Neural cell (in vitro differentiated cells): ENCODE measurements around the gene S100A1. TPM values are rescaled to one million over a fixed set of nuclear protein-coding genes. Genes with fewer than 3 reads are reported as not detected.

Experiments
- H2AFZ ChIP-seq: fragments of 200-600, 300-800 bp; sonication (generic), shearing (Covaris generic); 2 replicates; pipeline ENCODE4 v1.6.0; 2014; ENCODE audit warnings: low read depth, mild to moderate bottlenecking, antibody characterized with exemption, low read length, moderate library complexity
- H3F3A ChIP-seq: fragments of 200-600 bp; shearing (Covaris generic); 2 replicates; pipeline ENCODE4 v1.6.1; 2016; ENCODE audit warnings: mild to moderate bottlenecking, moderate library complexity, mixed read lengths, antibody characterized with exemption, low read length; ENCODE audit not compliant: insufficient read depth, poor library complexity, severe bottlenecking
- H3K27ac ChIP-seq: fragments of 200-600, 300-800 bp; sonication (generic), shearing (Covaris generic); 2 replicates; pipeline ENCODE4 v1.5.1; 2014; ENCODE audit warnings: mild to moderate bottlenecking, low read length, moderate library complexity
- H3K27me3 ChIP-seq: fragments of 300-800, 200-600 bp; sonication (generic), shearing (Covaris generic); 2 replicates; pipeline ENCODE4 v1.6.0; 2014; ENCODE audit warnings: mild to moderate bottlenecking, low read depth, low read length, moderate library complexity; ENCODE audit not compliant: insufficient read depth
- H3K36me3 ChIP-seq: fragments of 300-800, 200-600 bp; sonication (generic), shearing (Covaris generic); 2 replicates; pipeline ENCODE4 v1.5.1; 2014; ENCODE audit warnings: mild to moderate bottlenecking, antibody characterized with exemption, low read length, moderate library complexity; ENCODE audit not compliant: insufficient read depth
- H3K4me2 ChIP-seq: fragments of 300-800, 200-600 bp; sonication (generic), shearing (Covaris generic); 2 replicates; pipeline ENCODE4 v1.6.0; 2014; ENCODE audit warnings: mild to moderate bottlenecking, low read length
- H3K4me3 ChIP-seq: fragments of 300-800, 200-600 bp; sonication (generic), shearing (Covaris generic); 2 replicates; pipeline ENCODE4 v1.5.1; 2014; ENCODE audit warnings: mild to moderate bottlenecking, low read length, moderate library complexity
- H3K79me2 ChIP-seq: fragments of 200-600 bp; shearing (Covaris generic); replicated peaks from 2 replicates; pipeline ENCODE4 v1.6.0; 2014; ENCODE audit warnings: mild to moderate bottlenecking, low read length, moderate library complexity; ENCODE audit not compliant: insufficient read depth
- H3K9ac ChIP-seq: fragments of 300-800, 200-600 bp; sonication (generic), shearing (Covaris generic); 2 replicates; pipeline ENCODE4 v1.6.1; 2016; ENCODE audit warnings: mild to moderate bottlenecking, low read length, mixed read lengths
- H3K9me2 ChIP-seq: fragments of 200-600 bp; shearing (Covaris generic); 2 replicates; pipeline ENCODE4 v1.6.1; 2016; ENCODE audit warnings: mild to moderate bottlenecking, low read length, mixed read lengths; ENCODE audit not compliant: insufficient read depth
- H3K9me3 ChIP-seq: fragments of 200-600, 300-800 bp; sonication (generic), shearing (Covaris generic); 2 replicates; pipeline ENCODE4 v1.6.1; 2016; ENCODE audit warnings: mild to moderate bottlenecking, mixed run types, low read length, moderate library complexity, mixed read lengths
- H4K20me1 ChIP-seq: fragments of 200-600 bp; shearing (Covaris generic); 2 replicates; pipeline ENCODE4 v1.6.1; 2016; ENCODE audit warnings: mild to moderate bottlenecking, mixed run types; ENCODE audit not compliant: insufficient read depth
- CTCF ChIP-seq: fragments of 450-650 bp; IDR thresholded peaks from 2 replicates; pipeline ENCODE4 v1.5.1; 2014; ENCODE audit warnings: antibody characterized with exemption, mild to moderate bottlenecking, moderate library complexity; ENCODE audit not compliant: poor library complexity, severe bottlenecking
- EP300 ChIP-seq: fragments of 450-650 bp; conservative IDR thresholded peaks from 2 replicates; pipeline ENCODE4 v1.6.1; 2014; ENCODE audit warnings: antibody characterized with exemption, mild to moderate bottlenecking, moderate library complexity; ENCODE audit not compliant: poor library complexity, severe bottlenecking
- EZH2 ChIP-seq: fragments of 200-600, 300-800 bp; shearing (Covaris generic), sonication (generic); IDR thresholded peaks from 2 replicates; pipeline ENCODE4 v1.6.1; 2014; ENCODE audit warnings: antibody characterized with exemption, low read length, borderline replicate concordance, mild to moderate bottlenecking; ENCODE audit not compliant: insufficient read depth, poor library complexity, severe bottlenecking
- MXI1 ChIP-seq: fragments of 450-650 bp; conservative IDR thresholded peaks from 2 replicates; pipeline ENCODE4 v1.6.1; 2014; ENCODE audit warnings: antibody characterized with exemption, mild to moderate bottlenecking; ENCODE audit not compliant: poor library complexity, severe bottlenecking
- POLR2AphosphoS5 ChIP-seq: IDR thresholded peaks from 2 replicates; pipeline ENCODE4 v1.6.1; 2012
- RAD21 ChIP-seq: fragments of 450-650 bp; conservative IDR thresholded peaks from 2 replicates; pipeline ENCODE4 v1.6.1; 2014; ENCODE audit warnings: antibody characterized with exemption, mild to moderate bottlenecking, moderate library complexity
- REST ChIP-seq: IDR thresholded peaks from 2 replicates; pipeline ENCODE4 v1.6.1; 2012; ENCODE audit warnings: borderline replicate concordance
- SMC3 ChIP-seq: fragments of 450-650 bp; conservative IDR thresholded peaks from 2 replicates; pipeline ENCODE4 v1.6.1; 2014; ENCODE audit warnings: antibody characterized with exemption, mild to moderate bottlenecking, moderate library complexity; ENCODE audit not compliant: poor library complexity
- TAF1 ChIP-seq: IDR thresholded peaks from 2 replicates; pipeline ENCODE4 v1.6.1; 2012; ENCODE audit warnings: low read depth
- polyA plus RNA-seq: library from polyadenylated mRNA; depleted of rRNA; stranded (reverse); fragments of >200 nt; gene quantifications from 2 replicates; pipeline ENCODE4 v1.2.3, GENCODE V29; 2014

Gene S100A1
- polyA plus RNA-seq, 1 donor from 2014 or later = not detected

GRCh38 chr1:153679337-153680119, 51.3 kb downstream of the S100A1 start:
- Histone ChIP-seq H3K9ac (peak overlapping the region; percentile 51), H3K9me3 (no peaks in the 10 kb centered on the region), H2AFZ (peak overlapping the region; percentile 35), H3K27me3 (peaks cover 50% of the 10 kb centered on the region), H3F3A (no peaks in the 10 kb centered on the region), H3K4me2 (peak overlapping the region; percentile 14), H4K20me1 (no peaks in the 10 kb centered on the region), H3K9me2 (no peaks in the 10 kb centered on the region), H3K27ac (no peak overlapping the region), H3K4me3 (peak overlapping the region; percentile 79), H3K79me2 (no peaks in the 10 kb centered on the region), H3K36me3 (no peaks in the 10 kb centered on the region)
- TF ChIP-seq TAF1 = no peak
- peak; percentile 56 for TF ChIP-seq CTCF

- Histone ChIP-seq H3K27ac (no peak overlapping the region), H4K20me1 (no peaks in the 10 kb centered on the region), H3K9me3 (no peaks in the 10 kb centered on the region), H3K36me3 (no peaks in the 10 kb centered on the region), H3K4me2 (no peak overlapping the region), H3K9me2 (no peaks in the 10 kb centered on the region), H3K9ac (no peak overlapping the region), H3F3A (no peaks in the 10 kb centered on the region), H2AFZ (no peak overlapping the region), H3K4me3 (no peak overlapping the region), H3K79me2 (no peaks in the 10 kb centered on the region), H3K27me3 (peaks cover 50% of the 10 kb centered on the region)
- TF ChIP-seq SMC3 = no peak
- no peak for TF ChIP-seq EZH2
- TF ChIP-seq REST = no peak
- TF ChIP-seq MXI1 = no peak
- no peak for TF ChIP-seq CTCF
- no peak for TF ChIP-seq POLR2AphosphoS5
- no peak for TF ChIP-seq EP300
- TF ChIP-seq TAF1 = no peak
- TF ChIP-seq RAD21 = no peak
Measured at GRCh38 chr1:153680120-153680403, 51.8 kb downstream of the S100A1 start.

Other genes with a start within 250 kb of the S100A1 start
- gene S100A8, start 237.4 kb upstream of the S100A1 start, polyA plus RNA-seq = not detected in 2 replicates
- gene S100A7A, start 211.9 kb upstream of the S100A1 start, polyA plus RNA-seq = 0.24 TPM in 1 of 2 replicates, not detected in the other
- not detected in 2 replicates for gene S100A7, start 167.8 kb upstream of the S100A1 start, polyA plus RNA-seq
- not detected in 2 replicates for gene S100A6, start 92.4 kb upstream of the S100A1 start, polyA plus RNA-seq
- not detected in 2 replicates for gene S100A5, start 87.5 kb upstream of the S100A1 start, polyA plus RNA-seq
- not detected in 2 replicates for gene S100A4, start 82.6 kb upstream of the S100A1 start, polyA plus RNA-seq
- gene S100A3, start 79.2 kb upstream of the S100A1 start, polyA plus RNA-seq = not detected in 2 replicates
- gene S100A2, start 62.6 kb upstream of the S100A1 start, polyA plus RNA-seq = not detected in 2 replicates
- gene S100A16, start 15.3 kb upstream of the S100A1 start, polyA plus RNA-seq = not detected in 2 replicates
- not detected in 2 replicates for gene S100A14, start 12.1 kb upstream of the S100A1 start, polyA plus RNA-seq
- gene S100A13, start 929 bp upstream of the S100A1 start, polyA plus RNA-seq = 2.0 and 2.1 TPM in 2 replicates
- 159 and 168 TPM in 2 replicates for gene CHTOP, start 5.6 kb downstream of the S100A1 start, polyA plus RNA-seq
- gene SNAPIN, start 30.3 kb downstream of the S100A1 start, polyA plus RNA-seq = 86.2 and 100.0 TPM in 2 replicates
- 383 and 410 TPM in 2 replicates for gene ILF2, start 42.6 kb downstream of the S100A1 start, polyA plus RNA-seq
- gene NPR1, start 50.3 kb downstream of the S100A1 start, polyA plus RNA-seq = 0.18 and 0.45 TPM in 2 replicates
- gene INTS3, start 99.6 kb downstream of the S100A1 start, polyA plus RNA-seq = 29.9 and 31.0 TPM in 2 replicates
- 30.6 and 38.2 TPM in 2 replicates for gene SLC27A3, start 147.0 kb downstream of the S100A1 start, polyA plus RNA-seq